Activated naive CD4-positive, alpha-beta T cell (primary cell): ENCODE data around the gene CIDEC.
A peak's percentile ranks its signal among the peaks of the same experiment; 100 is the strongest.
"Not testable (repeated sequence)": the region's sequence is repeated elsewhere in the genome, so short reads cannot be mapped to it uniquely, and the experiment has no call there.

Experiments
- DNase-seq, 4 experiments: peaks; one replicate each; lab custom pipeline; 2025; lab: John Stamatoyannopoulos, UW

Gene CIDEC

GRCh38 chr3:9875448-9875847 lies 4.6 kb downstream of the CIDEC start:
- no peak for DNase-seq

GRCh38 chr3:9872067-9872466 lies 8.0 kb downstream of the CIDEC start:
- not testable (repeated sequence) for DNase-seq

- no peak for DNase-seq
Measured at GRCh38 chr3:9870978-9871377, 9.1 kb downstream of the CIDEC start.

DNA sequence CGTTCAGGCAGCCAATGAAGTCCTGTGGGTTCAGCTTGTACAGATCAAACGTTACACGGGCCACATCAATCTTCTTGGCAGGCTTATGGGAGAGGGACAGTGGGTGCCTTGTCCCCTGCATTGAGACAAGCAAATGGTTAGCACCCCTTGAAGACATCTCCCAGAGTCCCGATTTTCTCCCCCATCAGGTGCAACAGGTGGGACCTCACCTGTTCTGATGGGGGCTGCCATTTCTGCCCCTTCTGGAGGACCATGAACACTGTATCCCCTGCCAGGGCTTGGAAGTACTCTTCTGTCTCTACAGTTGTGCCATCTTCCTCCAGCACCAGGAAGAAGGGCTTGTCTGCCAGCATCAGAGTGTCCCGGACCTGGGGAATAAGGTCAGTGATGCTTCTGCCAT lies 10.1 kb downstream of the CIDEC start:
- DNase-seq: no peak

GRCh38 chr3:9867106-9867505 lies 12.9 kb downstream of the CIDEC start:
- DNase-seq: no peak

- no peak for DNase-seq
Measured at GRCh38 chr3:9866639-9867038, 13.4 kb downstream of the CIDEC start.

GRCh38 chr3:9865125-9865637 lies 14.9 kb downstream of the CIDEC start:
- DNase-seq: not testable (repeated sequence)

DNA sequence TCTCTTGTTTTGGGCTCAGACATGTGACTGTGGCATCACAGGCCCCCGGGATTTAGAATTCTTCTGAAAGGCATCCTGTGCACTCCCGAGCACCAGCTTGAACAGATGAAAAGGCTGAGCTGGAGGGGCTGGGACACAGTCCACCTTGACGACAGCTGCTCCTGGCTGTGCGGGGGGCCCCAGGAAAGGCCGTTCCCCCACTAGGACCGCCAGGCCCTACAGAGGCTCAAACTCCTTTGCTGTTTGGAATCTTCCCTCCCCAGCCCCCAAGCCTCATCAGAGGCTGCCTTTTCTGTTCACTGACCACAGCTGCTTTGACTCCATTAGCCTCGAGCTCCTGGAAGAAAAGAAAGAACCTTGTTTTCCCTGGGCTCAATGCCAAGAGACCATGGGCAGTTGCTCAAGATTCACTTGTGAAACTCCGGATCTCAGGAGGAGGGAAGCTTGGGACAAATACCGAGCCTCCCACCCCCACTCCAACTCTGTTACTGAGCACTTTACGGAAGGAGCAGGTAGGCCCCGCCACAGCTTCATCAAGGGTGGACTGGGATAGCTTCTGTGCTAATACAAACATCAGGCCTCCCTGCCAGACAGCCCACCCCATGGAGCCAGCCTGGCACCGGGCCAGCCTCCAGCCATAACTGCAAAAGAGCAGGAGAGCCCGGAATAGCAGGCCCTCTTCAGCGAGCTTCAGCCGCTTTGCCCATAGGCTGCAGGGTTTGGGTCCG lies 15.7 kb downstream of the CIDEC start:
- no peak for DNase-seq

- no peak for DNase-seq
Measured at GRCh38 chr3:9863058-9863772, 16.8 kb downstream of the CIDEC start.

- peak in 1 of 4 experiments; percentile 19 for DNase-seq
Measured at GRCh38 chr3:9862391-9863057, 17.5 kb downstream of the CIDEC start.

GRCh38 chr3:9861626-9862130 lies 18.4 kb downstream of the CIDEC start:
- no peak for DNase-seq

- DNase-seq: no peak
Measured at GRCh38 chr3:9861201-9861600, 18.9 kb downstream of the CIDEC start.

GRCh38 chr3:9859530-9860025 lies 20.5 kb downstream of the CIDEC start:
- no peak for DNase-seq

DNA sequence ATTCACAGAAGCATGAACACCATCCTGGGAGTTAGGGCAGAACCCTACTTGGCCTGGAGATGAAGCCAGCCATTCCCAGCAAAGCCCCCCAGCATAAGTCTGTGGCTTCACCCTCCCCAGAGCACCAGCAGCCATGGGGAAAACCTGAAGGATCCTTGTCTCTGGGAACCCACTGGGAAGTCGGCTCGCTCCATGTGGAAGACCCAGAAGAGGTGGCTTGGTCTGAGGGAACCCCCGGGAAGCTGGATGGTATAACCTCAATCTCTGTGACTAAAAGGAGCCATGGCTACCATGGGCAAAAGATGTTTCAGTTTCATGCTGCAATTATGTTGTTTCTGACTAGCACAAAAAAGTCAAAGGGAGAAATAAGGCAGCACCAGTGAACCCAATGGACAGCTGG lies 24.5 kb downstream of the CIDEC start:
- no peak for DNase-seq

- DNase-seq: not testable (repeated sequence)
Measured at GRCh38 chr3:9854291-9854940, 25.6 kb downstream of the CIDEC start.

GRCh38 chr3:9852528-9852927 lies 27.5 kb downstream of the CIDEC start:
- no peak for DNase-seq

- DNase-seq: not testable (repeated sequence)
Measured at GRCh38 chr3:9851926-9852325, 28.1 kb downstream of the CIDEC start.

- DNase-seq: not testable (repeated sequence)
Measured at GRCh38 chr3:9851383-9851782, 28.7 kb downstream of the CIDEC start.

DNA sequence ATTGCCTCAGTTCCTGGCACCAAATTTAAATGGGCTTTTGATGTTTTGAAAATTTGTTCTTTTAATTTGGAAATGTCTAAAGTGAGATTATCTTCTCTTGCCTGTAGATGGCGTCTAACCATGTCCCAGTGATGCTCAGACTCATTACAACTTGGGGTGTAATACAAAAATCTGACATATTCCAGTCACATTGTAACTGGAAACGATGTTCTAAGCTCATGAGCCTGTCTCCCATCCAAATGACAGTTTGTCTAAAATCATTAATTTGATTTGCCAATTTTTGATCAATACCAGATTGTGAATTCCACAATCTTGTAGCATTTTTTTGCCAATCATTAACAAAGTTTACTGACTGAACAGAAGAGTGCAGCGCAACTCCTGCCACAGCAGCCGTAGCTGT lies 31.2 kb downstream of the CIDEC start:
- DNase-seq: not testable (repeated sequence)

DNA sequence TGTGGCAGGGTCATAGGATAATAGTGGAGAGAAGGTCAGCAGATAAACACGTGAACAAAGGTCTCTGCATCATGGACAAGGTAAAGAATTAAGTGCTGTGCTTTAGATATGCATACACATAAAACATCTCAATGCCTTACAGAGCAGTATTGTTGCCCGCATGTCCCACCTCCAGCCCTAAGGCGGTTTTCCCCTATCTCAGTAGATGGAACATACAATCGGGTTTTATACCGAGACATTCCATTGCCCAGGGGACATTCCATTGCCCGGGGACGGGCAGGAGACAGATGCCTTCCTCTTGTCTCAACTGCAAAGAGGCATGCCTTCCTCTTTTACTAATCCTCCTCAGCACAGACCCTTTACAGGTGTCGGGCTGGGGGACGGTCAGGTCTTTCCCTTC lies 32.2 kb downstream of the CIDEC start:
- not testable (repeated sequence) for DNase-seq

- DNase-seq: no peak
Measured at GRCh38 chr3:9846931-9847488, 33.0 kb downstream of the CIDEC start.
